Endometrial microvascular endothelial cells (primary cell): Measurements from ENCODE around the gene CMTM6. TPM values are rescaled to one million over a fixed set of nuclear protein-coding genes. Genes with fewer than 3 reads are reported as not detected.
"Not testable (repeated sequence)": the region's sequence is repeated elsewhere in the genome, so short reads cannot be mapped to it uniquely, and the experiment has no call there.

ENCODE experiments used
- in situ Hi-C: cut with HindIII; loops from 2 replicates; pipeline ENCODE4 v1.10.0; 2017; ENCODE audit warnings: low sequenced_read_pairs, low pct_unique_long_range_greater_than_20kb; ENCODE audit errors: inconsistent ontology term
- total RNA-seq: library from RNA; depleted of rRNA; stranded (reverse); fragments of >200 nt; gene quantifications from one replicate; pipeline ENCODE4 v1.2.3, GENCODE V29; 2015; ENCODE audit errors: inconsistent ontology term

CMTM6 gene
- total RNA-seq, 1 donor from 2014 or later: 102 TPM

GRCh38 chr3:32471246-32471645 is 31.4 kb downstream of the CMTM6 start:
- in situ Hi-C loops: no loop called here

DNA sequence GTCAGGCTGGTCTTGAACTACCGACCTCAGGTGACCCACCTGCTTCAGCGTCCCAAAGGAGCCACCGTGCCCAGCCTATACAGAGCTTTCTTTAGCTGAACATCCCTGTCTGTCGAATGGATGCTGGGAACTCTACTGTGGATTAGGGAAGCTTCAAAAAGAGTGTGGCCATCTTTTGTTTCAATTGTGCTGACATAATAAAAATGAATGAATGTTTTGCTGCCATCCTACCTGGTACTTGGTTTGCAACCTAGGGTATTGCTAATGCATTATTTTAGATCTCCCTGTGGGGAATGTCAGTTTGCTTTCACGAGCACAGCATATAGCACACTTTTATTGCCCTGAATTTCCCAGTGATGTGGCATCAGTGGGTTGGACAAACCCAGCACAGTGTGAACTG is 32.3 kb downstream of the CMTM6 start:
- in situ Hi-C loops: no loop called here

DNA sequence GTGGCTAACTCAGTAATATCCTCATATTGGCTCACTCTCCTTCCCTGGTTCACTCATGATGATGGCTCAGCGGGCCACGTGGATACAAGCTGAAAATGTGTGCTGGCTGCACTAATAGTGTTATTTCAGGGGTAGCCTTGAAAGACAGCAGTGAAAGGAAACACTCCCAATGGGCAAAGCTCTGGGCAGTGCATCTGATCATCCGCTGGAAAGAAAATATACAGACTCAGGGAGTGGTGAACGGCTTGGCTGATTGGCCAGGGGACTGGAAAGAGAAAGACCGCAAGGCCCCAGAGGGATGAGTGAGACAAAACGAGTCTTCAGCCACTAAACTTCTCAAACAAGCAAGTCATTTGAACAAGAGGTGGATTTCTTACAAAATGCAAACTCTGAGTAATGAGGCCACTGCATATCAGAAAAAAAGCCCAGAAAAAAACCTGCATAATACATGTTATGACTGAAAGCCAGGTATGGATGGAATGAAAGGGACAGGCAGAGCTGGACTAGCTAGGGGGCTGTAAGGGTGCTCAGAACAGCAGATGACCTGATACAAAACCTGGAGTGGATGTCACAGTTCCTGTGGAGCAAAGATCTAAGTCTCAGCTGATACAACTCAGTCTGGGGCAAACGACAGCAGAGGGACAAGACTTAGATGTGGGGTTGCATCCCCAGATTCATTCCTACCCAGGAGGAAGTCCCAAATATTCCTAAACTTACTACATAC is 33.3 kb downstream of the CMTM6 start:
- in situ Hi-C loops: no loop called here

- in situ Hi-C loops: no loop called here
These were observed 35.1 kb downstream of the CMTM6 start for GRCh38 chr3:32467333-32468070.

GRCh38 chr3:32466808-32467207 is 35.8 kb downstream of the CMTM6 start:
- in situ Hi-C loops: not testable (repeated sequence)

- in situ Hi-C loops: not testable (repeated sequence)
These were observed 37.9 kb downstream of the CMTM6 start for GRCh38 chr3:32464726-32465125.

- in situ Hi-C loops: not testable (repeated sequence)
These were observed 39.2 kb downstream of the CMTM6 start for GRCh38 chr3:32463415-32463814.

- in situ Hi-C loops: not testable (repeated sequence)
These were observed 40.3 kb downstream of the CMTM6 start for GRCh38 chr3:32462191-32462986.

DNA sequence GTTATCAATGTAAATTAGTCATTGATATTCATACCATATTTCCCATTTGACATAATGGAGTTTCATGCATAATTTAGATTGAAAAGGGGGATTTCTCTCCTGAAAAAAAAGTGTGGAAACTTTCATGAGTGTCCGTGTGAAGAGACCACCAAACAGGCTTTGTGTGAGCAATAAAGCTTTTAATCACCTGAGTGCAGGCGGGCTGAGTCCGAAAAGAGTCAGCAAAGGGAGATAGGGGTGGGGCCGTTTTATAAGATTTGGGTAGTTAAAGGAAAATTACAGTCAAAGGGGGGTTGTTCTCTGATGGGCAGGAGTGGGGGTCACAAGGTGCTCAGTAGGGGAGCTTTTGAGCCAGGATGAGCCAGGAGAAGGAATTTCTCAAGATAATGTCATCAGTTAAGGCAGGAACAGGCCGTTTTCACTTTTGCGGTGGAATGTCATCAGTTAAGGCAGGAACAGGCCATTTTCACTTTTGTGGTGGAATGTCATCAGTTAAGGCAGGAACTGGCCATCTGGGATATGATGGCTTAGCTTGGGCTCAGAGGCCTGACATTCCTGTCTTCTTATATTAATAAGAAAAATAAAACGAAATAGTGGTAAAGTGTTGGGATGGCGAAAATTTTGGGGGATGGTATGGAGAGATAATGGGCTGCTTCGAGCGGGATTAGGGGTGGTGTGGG is 41.7 kb downstream of the CMTM6 start:
- in situ Hi-C loops: not testable (repeated sequence)

DNA sequence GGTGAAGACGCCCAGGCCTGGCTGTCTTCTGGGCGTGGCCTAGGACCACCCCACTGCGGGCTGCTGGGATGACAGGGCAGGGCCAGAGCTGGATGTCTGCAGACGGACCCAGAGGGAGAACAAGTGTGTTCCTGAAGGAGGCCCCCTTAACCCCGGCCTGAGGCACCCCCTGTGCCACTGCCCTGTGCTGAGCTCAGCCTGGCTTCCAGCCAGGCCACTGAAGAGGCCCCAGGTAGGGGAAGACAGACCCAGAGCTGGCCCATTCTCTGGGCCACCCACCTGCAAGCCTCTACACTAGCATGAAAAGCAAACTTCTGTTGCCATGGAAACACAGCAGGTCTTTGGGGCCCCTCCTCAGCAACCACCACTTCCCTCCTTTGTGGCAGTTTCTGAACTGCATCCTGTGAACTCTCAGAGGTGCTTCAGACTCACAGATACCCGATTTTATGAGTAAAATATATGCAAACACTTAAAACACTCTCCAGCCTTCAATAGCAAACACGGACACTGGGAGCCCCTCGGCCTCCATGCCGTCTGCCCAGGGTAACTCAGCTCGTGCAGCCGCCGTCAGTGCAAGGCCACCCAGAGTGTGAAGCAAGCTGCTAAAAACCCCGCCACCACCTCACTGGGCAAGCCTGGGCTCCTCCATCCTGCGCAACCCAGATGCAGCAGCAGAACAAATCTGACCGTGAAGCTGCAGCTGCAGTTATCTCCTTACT is 42.5 kb downstream of the CMTM6 start:
- in situ Hi-C loops: no loop called here

DNA sequence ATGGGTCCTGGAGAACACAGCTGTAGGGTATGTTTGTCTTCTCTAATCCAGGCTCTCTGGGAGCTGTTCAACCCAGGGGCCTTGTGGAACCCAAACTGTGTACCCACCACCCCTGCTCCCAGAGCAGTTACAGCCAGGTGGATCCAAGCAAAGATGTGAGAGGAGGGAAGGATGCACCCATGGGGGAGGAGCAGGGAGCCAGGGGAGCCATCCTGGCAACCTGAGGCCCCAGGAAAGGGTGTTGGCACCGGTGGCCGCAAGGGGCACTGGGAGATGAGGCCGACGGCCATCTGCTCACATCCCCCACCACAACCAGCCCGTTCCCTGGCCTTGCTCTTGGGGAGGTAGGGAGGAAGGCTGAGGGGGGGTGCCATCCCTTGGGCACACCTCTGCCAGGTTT is 43.2 kb downstream of the CMTM6 start:
- in situ Hi-C loops: no loop called here

DNA sequence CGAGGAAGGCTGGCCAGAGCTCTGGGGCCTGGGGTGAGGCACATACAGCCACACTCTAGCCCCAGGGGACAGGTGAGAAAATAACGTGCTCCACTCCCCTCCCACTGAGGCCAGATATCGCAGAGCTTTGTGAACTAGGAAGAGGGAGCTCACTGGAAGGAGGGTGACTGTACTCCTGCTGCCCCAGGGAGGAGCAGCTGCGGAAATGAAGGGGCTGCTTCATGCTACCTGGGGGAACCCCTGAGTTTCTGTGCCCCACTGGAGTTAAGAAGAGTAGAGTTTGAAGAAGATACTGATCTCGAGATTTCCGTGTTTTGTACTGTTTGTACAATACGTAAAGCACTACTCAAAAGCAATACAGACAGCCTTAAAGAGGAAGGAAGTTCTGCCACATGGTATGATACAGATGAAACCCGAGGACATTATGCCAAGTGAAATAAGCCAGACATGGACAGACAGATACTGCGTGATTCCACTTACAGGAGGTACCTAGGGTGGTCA is 44.6 kb downstream of the CMTM6 start:
- in situ Hi-C loops: no loop called here

GRCh38 chr3:32456429-32457130 is 46.1 kb downstream of the CMTM6 start:
- in situ Hi-C loops: no loop called here

DNA sequence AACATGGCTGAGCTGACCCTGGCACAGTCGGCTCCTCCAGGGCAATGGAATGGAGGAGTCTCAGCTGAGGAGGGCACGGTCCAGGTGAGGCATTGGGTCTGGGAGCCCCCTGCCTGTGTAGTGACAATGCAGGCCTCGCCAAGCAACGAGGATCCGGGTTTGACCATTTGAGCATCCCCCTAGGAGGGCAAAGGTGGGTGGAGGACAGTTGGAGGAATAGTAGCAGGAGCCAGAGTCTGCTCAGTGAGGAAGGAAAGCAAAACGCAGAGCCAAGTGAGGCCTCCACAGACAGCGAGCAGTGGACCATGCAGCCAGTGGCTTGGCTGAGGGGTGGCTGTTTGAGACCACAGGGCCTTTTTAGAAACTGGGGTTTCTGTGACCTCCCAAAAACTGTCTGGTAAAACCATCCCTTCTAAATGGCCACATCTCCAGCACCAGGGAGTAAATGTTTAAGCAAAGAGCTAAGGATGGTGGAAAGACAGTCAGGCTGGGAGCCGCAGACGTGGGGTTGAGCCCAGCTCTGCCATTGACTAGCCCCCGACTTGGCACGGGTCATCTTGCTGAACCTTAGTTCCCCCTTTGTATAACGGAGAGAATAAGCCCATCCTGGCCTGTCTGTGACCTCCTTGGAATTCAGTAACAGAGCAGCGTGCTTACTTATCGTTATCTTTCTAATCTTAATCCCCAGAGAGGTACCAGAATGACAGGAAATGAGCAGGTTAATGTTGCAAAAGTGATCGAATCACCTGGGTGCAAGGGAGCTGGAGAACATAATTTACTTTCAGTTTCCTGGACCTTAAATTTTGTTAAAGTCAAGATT is 46.8 kb downstream of the CMTM6 start:
- in situ Hi-C loops: no loop called here

DNA sequence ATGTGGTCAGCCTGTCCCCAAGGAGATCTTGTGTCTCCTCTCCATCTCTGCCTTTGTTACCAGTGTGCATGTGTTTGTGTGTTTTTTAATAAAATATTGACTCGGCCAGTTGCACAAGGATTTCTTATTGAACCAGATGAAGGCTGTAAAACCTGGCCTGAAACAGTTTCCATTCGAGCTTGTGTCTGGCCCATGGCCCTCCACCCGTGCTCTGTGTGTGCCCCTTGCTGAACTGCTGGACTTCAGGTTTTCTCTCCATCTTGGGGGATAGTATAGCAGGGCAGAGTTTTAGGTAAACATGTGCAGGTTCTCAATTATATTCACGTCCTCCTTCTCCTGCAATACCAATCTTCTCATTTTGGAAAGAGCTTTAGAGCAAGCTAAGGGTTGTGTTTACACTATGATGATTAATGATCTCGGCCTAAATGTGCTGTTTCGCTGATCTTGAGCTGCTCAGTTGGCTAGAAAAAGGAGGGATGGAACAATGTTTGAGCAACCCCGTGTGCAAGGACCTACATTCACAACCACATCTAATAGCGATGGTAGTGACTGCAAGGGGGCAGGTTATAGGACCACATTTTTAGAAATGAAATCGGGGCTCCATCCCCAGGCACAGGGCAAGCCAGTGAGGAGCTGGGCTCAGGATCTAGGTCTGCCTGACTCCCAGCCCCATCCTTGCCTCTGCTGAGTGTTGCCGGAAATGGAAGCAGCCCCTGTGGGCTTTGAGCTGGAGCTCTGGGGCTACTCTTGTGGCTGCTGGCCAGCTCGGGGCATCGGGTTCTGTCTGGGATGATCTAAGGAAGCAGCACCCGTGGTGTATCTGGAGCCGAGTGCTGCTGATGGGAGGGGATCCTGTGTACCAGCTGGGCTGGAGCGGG is 47.7 kb downstream of the CMTM6 start:
- in situ Hi-C loops: no loop called here

GRCh38 chr3:32454111-32454510 is 48.5 kb downstream of the CMTM6 start:
- in situ Hi-C loops: no loop called here
